ENCODE data around the gene CST9L. TPM values are rescaled to one million over a fixed set of nuclear protein-coding genes. Genes with fewer than 3 reads are reported as not detected.
"Not testable (repeated sequence)": the region's sequence is repeated elsewhere in the genome, so short reads cannot be mapped to it uniquely, and the experiment has no call there.

CST9L gene
- polyA plus RNA-seq, 1 experiment = not detected

DNA sequence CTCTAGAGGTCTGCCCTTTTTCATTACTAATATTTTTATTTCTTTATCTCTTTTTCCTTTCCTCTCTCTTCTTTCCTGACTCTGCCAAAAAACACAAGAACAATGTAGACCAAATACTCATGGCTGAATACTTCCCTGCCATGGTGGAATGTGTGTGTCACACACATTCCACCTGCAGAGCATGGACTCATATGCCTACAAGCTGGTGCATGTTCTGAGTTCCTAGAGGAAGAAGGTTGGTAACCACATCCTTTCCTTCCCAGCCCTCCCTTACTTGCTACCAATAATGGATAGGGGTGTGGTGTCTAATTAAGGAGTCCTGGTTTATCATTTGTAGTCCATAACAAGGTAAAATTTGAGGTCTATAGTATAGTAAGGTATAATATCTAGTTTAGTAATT, 15.2 kb upstream of the CST9L start:
- no peaks in the 10 kb centered on the region for H3K27me3 ChIP-seq (ENCODE audit: control insufficient read depth, insufficient read depth, low read length)
- DNase-seq (ENCODE audit: low read depth) = no peak
- TF ChIP-seq CTCF (IDR thresholded peaks at IDR 0.05; ENCODE audit: insufficient read depth, low read depth, low read length) = no peak
- no peak overlapping the region for H3K4me3 ChIP-seq (ENCODE audit: low read depth, low read length)
- POLR2A ChIA-PET = no interaction called here
- CTCF ChIA-PET = interaction anchor here (1.0 kb wide), 1 partner anchor 17 kb away, joined by 3 read pairs; no protein-coding TSS in a partner anchor
- H3K36me3 ChIP-seq (ENCODE audit: control insufficient read depth, insufficient read depth, low read length) = no peaks in the 10 kb centered on the region

DNA sequence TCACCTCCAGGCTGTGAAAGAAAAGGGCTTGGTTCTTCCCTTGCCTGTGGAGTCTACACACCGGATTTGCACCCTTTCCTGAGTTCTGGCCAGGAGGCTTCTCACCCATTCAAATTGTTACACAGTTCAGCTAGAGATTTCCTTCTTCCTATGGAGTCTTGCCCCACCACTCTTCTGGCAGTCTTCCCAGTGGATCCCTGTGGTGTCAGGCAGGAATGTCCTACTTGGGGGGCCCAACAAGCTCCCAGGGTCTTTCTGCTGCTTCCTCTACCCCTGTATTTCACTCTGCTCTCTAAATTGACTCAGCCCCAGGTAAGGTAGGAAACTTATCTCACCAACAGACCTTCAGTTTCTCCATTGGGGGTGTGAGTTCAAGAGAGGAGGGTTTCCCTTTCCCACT, 14.0 kb upstream of the CST9L start:
- POLR2A ChIA-PET = no interaction called here
- no peaks in the 10 kb centered on the region for H3K27me3 ChIP-seq (ENCODE audit: control insufficient read depth, insufficient read depth, low read length)
- CTCF ChIA-PET = interaction anchor here (1.1 to 1.2 kb wide), 2 partner anchors 67 to 146 kb away, joined by 3 read pairs; no protein-coding TSS in a partner anchor
- no peak overlapping the region for H3K4me3 ChIP-seq (ENCODE audit: low read depth, low read length)
- H3K36me3 ChIP-seq (ENCODE audit: control insufficient read depth, insufficient read depth, low read length) = no peaks in the 10 kb centered on the region
- TF ChIP-seq CTCF (IDR thresholded peaks at IDR 0.05; ENCODE audit: insufficient read depth, low read depth, low read length) = no peak
- no peak for DNase-seq (ENCODE audit: low read depth)

- DNase-seq (ENCODE audit: low read depth); H3K4me3 ChIP-seq (ENCODE audit: low read depth, low read length); H3K36me3 ChIP-seq (ENCODE audit: control insufficient read depth, insufficient read depth, low read length); H3K27me3 ChIP-seq (ENCODE audit: control insufficient read depth, insufficient read depth, low read length); POLR2A ChIA-PET: not testable (repeated sequence)
- CTCF ChIA-PET = interaction anchor here (1.1 to 1.2 kb wide), 2 partner anchors 66 to 146 kb away, joined by 3 read pairs; no protein-coding TSS in a partner anchor
These were observed 13.5 kb upstream of the CST9L start for GRCh38 chr20:23581833-23582232.

DNA sequence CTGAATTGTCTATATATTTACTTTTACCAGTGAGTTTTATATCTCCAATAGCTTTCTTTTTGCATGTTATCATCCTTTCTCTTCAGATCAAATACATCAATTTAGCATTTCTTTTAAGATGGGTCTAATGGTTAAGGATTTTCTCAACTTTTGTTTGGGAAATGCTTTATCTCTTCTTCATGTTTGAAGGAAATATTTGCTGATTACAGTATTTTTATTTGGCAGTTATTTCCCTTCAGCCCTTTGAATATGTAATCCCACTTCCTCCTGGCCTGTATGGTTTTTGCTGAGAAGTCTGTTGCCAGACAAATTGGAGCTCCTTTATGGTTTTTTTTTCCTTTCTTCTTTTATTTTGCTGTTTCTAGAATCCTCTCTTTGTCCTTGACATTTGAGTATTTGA, 6.7 kb upstream of the CST9L start:
- CTCF ChIA-PET = no interaction called here
- POLR2A ChIA-PET = no interaction called here

GRCh38 chr20:23570178-23570760, 2.0 kb upstream of the CST9L start:
- Histone ChIP-seq H3K36me3 (ENCODE audit: control insufficient read depth, insufficient read depth, low read length) (no peaks in the 10 kb centered on the region), H3K4me3 (ENCODE audit: low read depth, low read length) (no peak overlapping the region), H3K27me3 (ENCODE audit: control insufficient read depth, insufficient read depth, low read length) (no peaks in the 10 kb centered on the region)
- ChIA-PET CTCF (interaction anchor here (0.6 kb wide), 1 partner anchor 137 kb away, joined by 3 read pairs; no protein-coding TSS in a partner anchor), POLR2A (no interaction called here)
- no peak for DNase-seq (ENCODE audit: low read depth)
- no peak for TF ChIP-seq CTCF (IDR thresholded peaks at IDR 0.05; ENCODE audit: insufficient read depth, low read depth, low read length)

More for the DNA sequence above, 6.7 kb upstream of the CST9L start:
- TF ChIP-seq CTCF (IDR thresholded peaks at IDR 0.05; ENCODE audit: insufficient read depth, low read depth, low read length) = no peak
- Histone ChIP-seq H3K27me3 (ENCODE audit: control insufficient read depth, insufficient read depth, low read length) (no peaks in the 10 kb centered on the region), H3K36me3 (ENCODE audit: control insufficient read depth, insufficient read depth, low read length) (no peaks in the 10 kb centered on the region), H3K4me3 (ENCODE audit: low read depth, low read length) (no peak overlapping the region)
- no peak for DNase-seq (ENCODE audit: low read depth)

DNA sequence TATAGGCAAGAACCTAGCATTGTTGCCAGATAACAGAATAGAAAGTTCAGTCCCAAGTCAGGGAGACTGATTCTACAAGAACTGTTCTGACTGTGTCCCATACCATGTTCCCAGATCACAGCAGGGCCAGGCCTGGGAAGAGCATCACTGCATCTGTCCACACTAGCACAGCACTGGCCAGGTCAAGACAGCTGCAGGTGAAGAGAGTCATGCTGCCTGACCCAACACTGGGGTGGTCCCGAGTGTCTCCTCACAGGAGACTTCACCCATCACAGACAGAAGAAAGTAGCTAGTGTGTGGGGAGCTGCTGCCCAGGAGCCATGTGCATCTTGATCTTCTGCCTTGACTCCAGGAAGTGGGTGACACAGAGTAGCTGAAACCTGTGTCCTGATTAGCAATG, 1.3 kb upstream of the CST9L start:
- POLR2A ChIA-PET = no interaction called here
- CTCF ChIA-PET = interaction anchor here (0.6 kb wide), 1 partner anchor 136 kb away, joined by 3 read pairs; no protein-coding TSS in a partner anchor
- Histone ChIP-seq H3K36me3 (ENCODE audit: control insufficient read depth, insufficient read depth, low read length) (no peaks in the 10 kb centered on the region), H3K27me3 (ENCODE audit: control insufficient read depth, insufficient read depth, low read length) (no peaks in the 10 kb centered on the region), H3K4me3 (ENCODE audit: low read depth, low read length) (no peak overlapping the region)
- no peak for TF ChIP-seq CTCF (IDR thresholded peaks at IDR 0.05; ENCODE audit: insufficient read depth, low read depth, low read length)
- no peak for DNase-seq (ENCODE audit: low read depth)
